GM12872 (cell line): ENCODE data around the gene EIF4EBP2.

Source experiments
- CTCF ChIP-seq: IDR thresholded peaks from 3 replicates; pipeline ENCODE4 v1.5.1; 2011; ENCODE audit warnings: low read depth, mild to moderate bottlenecking, low read length, moderate library complexity; ENCODE audit not compliant: insufficient read depth

Gene EIF4EBP2

GRCh38 chr10:70370766-70371165, 33.2 kb upstream of the EIF4EBP2 start:
- no peak for TF ChIP-seq CTCF

- TF ChIP-seq CTCF = no peak
Measured at GRCh38 chr10:70371846-70372245, 32.1 kb upstream of the EIF4EBP2 start.

GRCh38 chr10:70374775-70375614, 28.9 kb upstream of the EIF4EBP2 start:
- no peak for TF ChIP-seq CTCF

GRCh38 chr10:70376436-70377378, 27.2 kb upstream of the EIF4EBP2 start:
- no peak for TF ChIP-seq CTCF

- no peak for TF ChIP-seq CTCF
Measured at GRCh38 chr10:70378122-70378521, 25.8 kb upstream of the EIF4EBP2 start.

GRCh38 chr10:70379581-70380176, 24.3 kb upstream of the EIF4EBP2 start:
- peak; percentile 84 for TF ChIP-seq CTCF
